Panc1 (cell line): Measurements from ENCODE around the gene TMEM87B. TPM values are rescaled to one million over a fixed set of nuclear protein-coding genes. Genes with fewer than 3 reads are reported as not detected.

Experiments
- ATAC-seq: fragments of 200-7000 bp; cut with Tn5 transposase; 2 replicates; pipeline ENCODE4 v1.9.1; 2020; ENCODE audit warnings: mild to moderate bottlenecking, moderate library complexity
- BruUV-seq: library from RNA; stranded (reverse); fragments of 400-500 nt; replicated peaks from 2 replicates; lab custom pipeline; 2021; lab: Mats Ljungman, UMichigan
- CTCF ChIA-PET: fragments of 300-600 bp; sonication (Branson Sonifier 250); formaldehyde crosslinking; loops from one replicate; lab custom pipeline; 2022; ENCODE audit warnings: antibody characterized with exemption; lab: Charles Lee
- POLR2A ChIA-PET: fragments of 300-600 bp; sonication (Branson Sonifier 250); formaldehyde crosslinking; loops from one replicate; lab custom pipeline; 2022; ENCODE audit warnings: antibody characterized with exemption; lab: Charles Lee
- DNase-seq: peaks from one replicate; pipeline ENCODE4 v3.0.0-alpha.2; 2010; ENCODE audit warnings: low read depth, low spot score
- H3K27ac ChIP-seq: 2 replicates; pipeline ENCODE4 v1.5.1; 2011; ENCODE audit warnings: mild to moderate bottlenecking, low read length, inconsistent platforms
- H3K27me3 ChIP-seq: fragments of 200-500 bp; sonication (Bioruptor generic); 2 replicates; pipeline ENCODE4 v1.6.0; 2014; ENCODE audit warnings: low read length, inconsistent platforms; ENCODE audit not compliant: control insufficient read depth, insufficient read depth
- H3K36me3 ChIP-seq: fragments of 200-500 bp; sonication (Bioruptor generic); 2 replicates; pipeline ENCODE4 v1.5.1; 2014; ENCODE audit warnings: inconsistent platforms, mild to moderate bottlenecking, low read length, moderate library complexity; ENCODE audit not compliant: control insufficient read depth, insufficient read depth
- H3K4me1 ChIP-seq: 2 replicates; pipeline ENCODE4 v1.5.1; 2011; ENCODE audit warnings: inconsistent platforms, mild to moderate bottlenecking, low read length, moderate library complexity; ENCODE audit not compliant: control insufficient read depth, insufficient read depth
- H3K4me3 ChIP-seq, 2 experiments: 2 replicates each; pipeline ENCODE4 v1.5.1; 2011 to 2012; ENCODE audit warnings: low read depth in 2 of 2, low read length in 2 of 2, mild to moderate bottlenecking in 2 of 2, inconsistent platforms in 1 of 2, moderate library complexity in 1 of 2
- H3K9me3 ChIP-seq: fragments of 200-500 bp; sonication (Bioruptor generic); 2 replicates; pipeline ENCODE4 v1.5.1; 2014; ENCODE audit warnings: low read depth, mild to moderate bottlenecking, inconsistent platforms, low read length, moderate library complexity; ENCODE audit not compliant: control insufficient read depth, insufficient read depth
- CTCF ChIP-seq: fragments of 450-650 bp; IDR thresholded peaks from 2 replicates; pipeline ENCODE4 v1.5.1; 2017; ENCODE audit warnings: mild to moderate bottlenecking
- POLR2AphosphoS5 ChIP-seq: IDR thresholded peaks from 2 replicates; pipeline ENCODE4 v1.6.1; 2012; ENCODE audit warnings: mild to moderate bottlenecking, low read depth, low read length, moderate library complexity
- REST ChIP-seq, 2 experiments: IDR thresholded peaks; 2 replicates each; pipeline ENCODE4 v1.6.1; 2011 to 2012; ENCODE audit warnings: low read depth in 2 of 2, control low read depth in 1 of 2, low read length in 1 of 2, mild to moderate bottlenecking in 1 of 2, moderate library complexity in 1 of 2; ENCODE audit not compliant: insufficient read depth in 1 of 2
- SIN3A ChIP-seq: IDR thresholded peaks from 2 replicates; pipeline ENCODE4 v1.6.1; 2012; ENCODE audit warnings: low read depth, mild to moderate bottlenecking, low read length, moderate library complexity, borderline replicate concordance; ENCODE audit not compliant: insufficient read depth
- TCF7L2 ChIP-seq: IDR thresholded peaks from 2 replicates; pipeline ENCODE4 v1.6.1; 2011; ENCODE audit warnings: mild to moderate bottlenecking, low read depth, low read length, inconsistent platforms
- in situ Hi-C: cut with HindIII; loops from 2 replicates; pipeline ENCODE4 v1.10.0; 2016; ENCODE audit warnings: low sequenced_read_pairs, low pct_unique_long_range_greater_than_20kb
- intact Hi-C: fragments of 100-400 bp; cut with micrococcal nuclease; formaldehyde crosslinking; loops from one replicate; pipeline ENCODE4 v1.10.0; 2022; ENCODE audit not compliant: unreplicated experiment
- total RNA-seq: library from RNA; stranded (reverse); gene quantifications from one replicate; pipeline ENCODE4 v1.2.1, GENCODE V29; 2021; ENCODE audit not compliant: unreplicated experiment

Gene TMEM87B
- total RNA-seq, 1 experiment from 2014 or later = 22.8 TPM

GRCh38 chr2:112024896-112025491 is 30.1 kb upstream of the TMEM87B start:
- Histone ChIP-seq H3K4me1 (no peaks in the 10 kb centered on the region), H3K9me3 (no peaks in the 10 kb centered on the region), H3K36me3 (no peaks in the 10 kb centered on the region; the same call in 1 of the 2 replicates), H3K27me3 (no peaks in the 10 kb centered on the region), H3K4me3 (no peak overlapping the region), H3K27ac (no peak overlapping the region)
- in situ Hi-C loops = no loop called here
- intact Hi-C loops = no loop called here
- no TSS peak for BruUV-seq
- DNase-seq = no peak
- TF ChIP-seq REST (IDR thresholded peaks at IDR 0.05; ENCODE audit: insufficient read depth in 1 of 2, low read depth in 2 of 2, low read length in 1 of 2) (no peak), TCF7L2 (no peak), CTCF (no peak), SIN3A (no peak), POLR2AphosphoS5 (no peak)
- no peak for ATAC-seq
- ChIA-PET CTCF (no interaction called here), POLR2A (no interaction called here)

DNA sequence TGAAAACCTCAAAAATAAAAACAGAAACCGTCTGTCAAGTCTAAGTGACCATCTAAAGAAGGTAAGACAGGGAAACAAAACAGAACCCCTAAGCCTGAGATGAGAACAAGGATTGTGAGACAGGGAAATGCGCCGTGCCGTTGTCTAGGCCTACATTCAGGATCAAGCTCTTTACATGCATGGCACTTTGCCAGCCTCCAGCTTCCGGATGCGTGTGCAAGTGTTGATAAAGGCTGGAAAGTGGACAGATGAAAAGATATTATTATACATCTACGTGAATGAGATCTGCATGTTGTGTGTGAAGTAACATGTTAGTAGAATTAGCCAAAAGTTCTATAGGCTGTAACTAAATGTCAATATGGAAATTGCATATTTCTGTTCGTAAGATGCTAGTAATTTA is 28.6 kb upstream of the TMEM87B start:
- DNase-seq (no peak), ATAC-seq (no peak)
- TF ChIP-seq SIN3A (no peak), REST (IDR thresholded peaks at IDR 0.05; ENCODE audit: insufficient read depth in 1 of 2, low read depth in 2 of 2, low read length in 1 of 2) (no peak), POLR2AphosphoS5 (no peak), CTCF (no peak), TCF7L2 (no peak)
- no TSS peak for BruUV-seq
- ChIA-PET CTCF (no interaction called here), POLR2A (no interaction called here)
- no peaks in the 10 kb centered on the region for H3K9me3 ChIP-seq
- H3K27me3 ChIP-seq = no peaks in the 10 kb centered on the region
- in situ Hi-C loops (no loop called here), intact Hi-C loops (no loop called here)
- no peak overlapping the region for H3K27ac ChIP-seq
- no peak overlapping the region for H3K4me3 ChIP-seq
- H3K4me1 ChIP-seq = peaks cover 2% of the 10 kb centered on the region; the same call in 1 of the 2 replicates
- H3K36me3 ChIP-seq = no peaks in the 10 kb centered on the region; the same call in 1 of the 2 replicates
